Hepatocyte (in vitro differentiated cells): ENCODE measurements around the gene GLI3. TPM values are rescaled to one million over a fixed set of nuclear protein-coding genes. Genes with fewer than 3 reads are reported as not detected.

ENCODE experiments used
- DNase-seq: peaks from one replicate; pipeline ENCODE4 v3.0.0-alpha.2; 2016; ENCODE audit warnings: low spot score
- H2AFZ ChIP-seq: fragments of 200-600 bp; sonication (generic); 2 replicates; pipeline ENCODE4 v1.6.0; 2016; ENCODE audit warnings: antibody characterized with exemption, mild to moderate bottlenecking
- H3K27ac ChIP-seq: fragments of 200-600 bp; sonication (generic); 2 replicates; pipeline ENCODE4 v1.5.1; 2016; ENCODE audit warnings: mild to moderate bottlenecking
- H3K27me3 ChIP-seq: fragments of 200-600 bp; sonication (generic); 2 replicates; pipeline ENCODE4 v1.6.1; 2016
- H3K36me3 ChIP-seq: fragments of 200-600 bp; sonication (generic); replicated peaks from 2 replicates; pipeline ENCODE4 v1.5.1; 2016; ENCODE audit warnings: low read depth; ENCODE audit not compliant: insufficient read depth
- H3K4me1 ChIP-seq: fragments of 200-600 bp; sonication (generic); 2 replicates; pipeline ENCODE4 v1.5.1; 2016; ENCODE audit warnings: mild to moderate bottlenecking, moderate library complexity; ENCODE audit not compliant: insufficient read depth
- H3K4me2 ChIP-seq: fragments of 200-600 bp; sonication (generic); 2 replicates; pipeline ENCODE4 v1.6.0; 2016
- H3K4me3 ChIP-seq: fragments of 200-600 bp; sonication (generic); 2 replicates; pipeline ENCODE4 v1.5.1; 2016; ENCODE audit warnings: mild to moderate bottlenecking
- H3K79me2 ChIP-seq: fragments of 200-600 bp; sonication (generic); 2 replicates; pipeline ENCODE4 v1.6.0; 2017; ENCODE audit warnings: mild to moderate bottlenecking
- H3K9me2 ChIP-seq: fragments of 200-600 bp; sonication (generic); replicated peaks from 2 replicates; pipeline ENCODE4 v1.6.0; 2017; ENCODE audit warnings: mild to moderate bottlenecking; ENCODE audit not compliant: insufficient read depth
- H3K9me3 ChIP-seq: fragments of 200-600 bp; sonication (generic); 2 replicates; pipeline ENCODE4 v1.5.1; 2016; ENCODE audit warnings: low read depth, mild to moderate bottlenecking
- H4K20me1 ChIP-seq: fragments of 200-600 bp; sonication (generic); 2 replicates; pipeline ENCODE4 v1.6.0; 2016; ENCODE audit warnings: mild to moderate bottlenecking; ENCODE audit not compliant: insufficient read depth, poor library complexity, severe bottlenecking
- EZH2 ChIP-seq: fragments of 200-600 bp; sonication (generic); IDR thresholded peaks from 2 replicates; pipeline ENCODE4 v1.6.1; 2016; ENCODE audit warnings: antibody characterized with exemption, mild to moderate bottlenecking, borderline replicate concordance
- EZH2phosphoT487 ChIP-seq: fragments of 200-600 bp; sonication (generic); IDR thresholded peaks from one replicate; pipeline ENCODE4 v1.6.1; 2018; ENCODE audit warnings: antibody characterized with exemption, mild to moderate bottlenecking, low read depth, moderate library complexity; ENCODE audit not compliant: unreplicated experiment, severe bottlenecking
- WGBS: methylation state at CpG from one replicate; pipeline ENCODE4 v1.1.6; 2016; ENCODE audit warnings: low lambda C conversion rate; ENCODE audit errors: missing lambda C conversion rate; 5-methylcytosine and 5-hydroxymethylcytosine counted together
- polyA plus RNA-seq: library from polyadenylated mRNA; unstranded; fragments of >200 nt; fragmentation: Nextera tagmentation; extraction: Ambion mirVana; gene quantifications from 2 replicates; pipeline ENCODE4 v1.2.1, GENCODE V29; 2016
- total RNA-seq: library from RNA; depleted of rRNA; stranded (reverse); fragments of >200 nt; gene quantifications from 2 replicates; pipeline ENCODE4 v1.2.3, GENCODE V29; 2014
- TF ChIP-seq, protein P1 (sequence below): fragments of 200-600 bp; sonication (generic); IDR thresholded peaks from 2 replicates; pipeline ENCODE4 v1.5.1; 2016; ENCODE audit warnings: antibody characterized with exemption, mild to moderate bottlenecking; ENCODE audit not compliant: poor library complexity

The GLI3 gene
- total and polyA plus RNA-seq, 2 experiments from 2014 or later: 5.5 to 20.0 TPM

DNA sequence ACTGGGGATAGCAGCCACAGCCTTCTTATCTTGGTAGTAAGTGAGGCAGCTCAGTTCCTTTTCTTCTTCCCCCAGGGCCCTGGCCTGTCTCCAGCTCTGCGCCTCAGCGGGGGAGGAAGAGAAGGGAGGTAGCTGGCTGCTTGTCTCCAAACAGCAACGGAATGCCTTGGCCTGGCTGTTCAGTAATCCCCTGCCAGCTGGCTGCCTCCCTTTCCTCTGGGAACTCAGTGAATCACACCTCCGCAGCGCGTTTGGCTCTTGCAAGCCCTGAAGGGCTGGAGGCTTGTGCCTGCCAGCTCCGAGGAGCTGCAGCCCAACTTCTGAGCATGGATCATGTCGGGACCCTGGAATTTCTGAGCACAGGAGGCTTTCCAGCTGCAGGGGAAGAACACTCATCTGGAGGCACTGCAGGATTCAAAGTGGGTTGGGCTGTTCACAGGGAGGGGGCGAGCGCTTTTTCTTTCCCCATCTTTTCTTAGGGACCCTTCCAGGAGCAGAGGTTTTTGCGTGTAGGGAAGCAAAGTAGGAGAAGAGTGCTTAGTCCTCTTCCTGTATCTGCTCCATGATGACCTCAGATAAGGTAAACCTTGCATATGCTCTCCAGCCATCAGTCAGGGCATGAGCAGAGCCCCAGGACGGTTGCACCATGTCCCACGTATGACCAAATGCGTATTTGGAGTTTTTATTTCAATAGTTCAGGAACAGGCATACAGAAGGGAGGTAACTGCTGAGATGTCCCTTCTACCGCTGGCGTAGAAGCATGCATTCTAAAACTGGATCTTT lies 280.9 kb downstream of the GLI3 start:
- no peaks in the 10 kb centered on the region for H3K79me2 ChIP-seq
- no peaks in the 10 kb centered on the region for H3K9me2 ChIP-seq
- H3K9me3 ChIP-seq: no peaks in the 10 kb centered on the region
- H3K27ac ChIP-seq: no peak overlapping the region
- no peaks in the 10 kb centered on the region for H4K20me1 ChIP-seq
- peaks cover 13% of the 10 kb centered on the region for H3K4me1 ChIP-seq
- no peaks in the 10 kb centered on the region for H3K27me3 ChIP-seq
- peak; percentile 90 for DNase-seq
- no peak overlapping the region for H3K4me3 ChIP-seq
- no peaks in the 10 kb centered on the region for H3K36me3 ChIP-seq
- H3K4me2 ChIP-seq: peak overlapping the region; percentile 62
- 39% methylated on average over 16 of the region's 16 CpGs for WGBS
- H2AFZ ChIP-seq: no peak overlapping the region
- TF ChIP-seq, protein P1, sequence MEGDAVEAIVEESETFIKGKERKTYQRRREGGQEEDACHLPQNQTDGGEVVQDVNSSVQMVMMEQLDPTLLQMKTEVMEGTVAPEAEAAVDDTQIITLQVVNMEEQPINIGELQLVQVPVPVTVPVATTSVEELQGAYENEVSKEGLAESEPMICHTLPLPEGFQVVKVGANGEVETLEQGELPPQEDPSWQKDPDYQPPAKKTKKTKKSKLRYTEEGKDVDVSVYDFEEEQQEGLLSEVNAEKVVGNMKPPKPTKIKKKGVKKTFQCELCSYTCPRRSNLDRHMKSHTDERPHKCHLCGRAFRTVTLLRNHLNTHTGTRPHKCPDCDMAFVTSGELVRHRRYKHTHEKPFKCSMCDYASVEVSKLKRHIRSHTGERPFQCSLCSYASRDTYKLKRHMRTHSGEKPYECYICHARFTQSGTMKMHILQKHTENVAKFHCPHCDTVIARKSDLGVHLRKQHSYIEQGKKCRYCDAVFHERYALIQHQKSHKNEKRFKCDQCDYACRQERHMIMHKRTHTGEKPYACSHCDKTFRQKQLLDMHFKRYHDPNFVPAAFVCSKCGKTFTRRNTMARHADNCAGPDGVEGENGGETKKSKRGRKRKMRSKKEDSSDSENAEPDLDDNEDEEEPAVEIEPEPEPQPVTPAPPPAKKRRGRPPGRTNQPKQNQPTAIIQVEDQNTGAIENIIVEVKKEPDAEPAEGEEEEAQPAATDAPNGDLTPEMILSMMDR: no peak
- TF ChIP-seq EZH2phosphoT487 (no peak), EZH2 (no peak)

DNA sequence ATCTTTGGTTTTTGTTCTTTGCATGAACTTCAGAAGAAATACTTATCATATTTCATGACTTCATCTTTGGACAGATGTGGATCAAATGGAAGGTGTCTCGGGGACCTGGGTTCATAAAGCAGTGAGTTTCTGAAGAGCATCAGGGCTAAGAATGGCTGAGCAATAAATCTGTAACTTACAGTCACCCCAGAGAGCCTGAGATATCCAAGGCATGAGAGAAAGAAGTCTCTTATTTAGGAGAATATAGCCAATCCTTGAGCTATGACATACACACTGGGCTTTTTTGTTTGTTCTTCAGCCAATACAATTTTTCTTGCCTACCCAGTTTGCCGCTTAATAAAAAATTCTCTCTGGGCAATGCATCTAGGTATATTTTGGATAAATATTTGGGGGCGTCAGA lies 281.6 kb downstream of the GLI3 start:
- Histone ChIP-seq H3K27me3 (no peaks in the 10 kb centered on the region), H3K4me3 (no peak overlapping the region), H3K9me3 (no peaks in the 10 kb centered on the region), H3K4me2 (peak overlapping the region; percentile 62), H3K9me2 (no peaks in the 10 kb centered on the region), H3K36me3 (no peaks in the 10 kb centered on the region), H3K27ac (no peak overlapping the region), H4K20me1 (no peaks in the 10 kb centered on the region), H2AFZ (no peak overlapping the region), H3K79me2 (no peaks in the 10 kb centered on the region), H3K4me1 (peaks cover 13% of the 10 kb centered on the region)
- TF ChIP-seq, protein P1: no peak
- no peak for TF ChIP-seq EZH2
- TF ChIP-seq EZH2phosphoT487: no peak
- no peak for DNase-seq
- 62% methylated on average over 3 of the region's 3 CpGs for WGBS

DNA sequence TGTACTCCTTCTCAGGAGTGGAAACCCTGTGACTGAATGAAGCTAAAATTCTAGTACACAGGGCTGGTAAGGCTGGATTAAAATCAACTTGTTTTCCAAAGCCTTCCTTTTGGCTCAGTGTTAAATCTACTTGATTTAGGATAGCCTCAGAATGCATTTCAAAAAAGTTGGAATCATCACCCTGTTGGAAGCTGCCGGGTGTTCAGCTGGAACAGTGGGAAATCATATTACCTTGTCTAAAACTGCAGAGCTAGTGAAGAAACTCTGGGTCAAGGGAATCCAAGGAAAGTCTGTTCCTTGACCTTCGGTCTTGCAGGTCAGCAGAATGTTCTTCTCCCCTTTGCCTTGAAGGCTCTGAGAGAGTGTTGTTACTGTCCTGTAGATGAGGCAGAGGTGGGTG lies 282.0 kb downstream of the GLI3 start:
- Histone ChIP-seq H3K4me3 (no peak overlapping the region), H3K79me2 (no peaks in the 10 kb centered on the region), H3K9me3 (no peaks in the 10 kb centered on the region), H4K20me1 (no peaks in the 10 kb centered on the region), H3K27ac (no peak overlapping the region), H3K4me2 (peak overlapping the region; percentile 62), H3K36me3 (no peaks in the 10 kb centered on the region), H3K27me3 (no peaks in the 10 kb centered on the region), H3K9me2 (no peaks in the 10 kb centered on the region), H3K4me1 (peaks cover 13% of the 10 kb centered on the region), H2AFZ (no peak overlapping the region)
- DNase-seq: no peak
- TF ChIP-seq, protein P1: no peak
- no peak for TF ChIP-seq EZH2
- TF ChIP-seq EZH2phosphoT487: no peak
- WGBS: 88% methylated on average over 2 of the region's 2 CpGs
